HG03571 (cell line): ENCODE results near the gene IL17RA.
"Not testable (repeated sequence)": the region's sequence is repeated elsewhere in the genome, so short reads cannot be mapped to it uniquely, and the experiment has no call there.

Experiments used
- ATAC-seq: cut with Tn5 transposase; IDR thresholded peaks from one replicate; pipeline ENCODE4 v1.9.1; 2021; ENCODE audit not compliant: unreplicated experiment

Gene IL17RA

GRCh38 chr22:17118342-17118741 is 33.5 kb downstream of the IL17RA start:
- no peak for ATAC-seq

DNA sequence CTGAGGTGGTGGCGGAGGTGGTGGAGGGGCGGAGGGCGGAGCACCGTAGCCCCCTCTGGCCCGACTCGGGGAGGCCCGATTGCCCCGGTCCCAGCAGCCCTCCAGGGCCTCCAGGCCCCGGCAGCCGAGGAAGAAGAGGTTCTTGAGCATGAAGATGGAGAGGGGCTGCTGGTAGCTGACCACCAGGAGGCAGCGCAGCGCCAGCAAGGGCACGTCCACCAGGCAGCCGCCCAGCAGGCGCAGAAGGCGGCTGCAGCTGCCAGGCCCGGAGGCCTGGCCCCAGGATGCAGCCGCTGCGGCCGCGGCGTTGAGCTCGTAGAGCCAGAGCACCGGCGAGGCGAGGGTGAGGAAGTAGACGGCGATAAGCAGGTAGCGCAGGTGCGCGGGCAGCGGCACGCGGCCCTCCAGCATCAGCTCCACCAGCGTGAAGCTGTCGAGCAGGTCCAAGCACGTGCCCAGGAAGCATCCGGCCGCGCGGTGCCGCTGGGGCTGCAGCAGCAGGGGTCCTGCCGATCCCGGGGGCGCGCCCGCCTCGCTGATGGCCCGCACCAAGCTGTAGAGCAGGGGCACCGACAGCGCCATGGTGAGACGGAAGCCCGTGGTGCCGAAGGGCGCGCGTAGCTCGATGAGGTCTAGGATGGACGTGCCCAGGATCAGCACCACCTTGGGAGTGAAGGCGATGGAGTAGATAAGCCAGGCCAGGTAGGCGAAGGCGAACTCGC is 34.8 kb downstream of the IL17RA start:
- ATAC-seq = no peak

DNA sequence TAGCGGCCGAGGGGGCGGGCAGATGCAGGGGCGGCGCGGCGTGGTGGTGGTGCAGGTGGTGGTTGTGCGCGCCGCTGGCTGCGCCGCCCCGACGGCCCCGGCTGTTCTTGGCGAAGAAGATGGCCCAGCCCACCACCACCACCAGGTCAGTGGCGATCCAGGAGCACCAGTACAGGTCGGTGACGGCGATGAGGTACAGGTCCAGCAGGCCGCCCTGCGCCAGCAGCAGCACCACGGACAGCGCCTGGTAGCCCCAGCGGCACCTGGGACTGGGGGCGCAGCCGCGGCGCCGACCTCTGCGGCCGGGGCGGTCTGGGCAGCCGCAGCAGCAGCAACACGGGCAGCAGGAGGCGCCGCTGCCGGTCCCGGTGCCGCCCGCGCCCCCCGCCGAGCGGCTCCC is 35.5 kb downstream of the IL17RA start:
- no peak for ATAC-seq

- ATAC-seq = no peak
These were observed 36.0 kb downstream of the IL17RA start for GRCh38 chr22:17120711-17121232.

GRCh38 chr22:17121233-17122195 is 36.7 kb downstream of the IL17RA start, which contains the start of gene TMEM121B:
Gene TMEM121B, minus strand, starts transcription at chr22:17121360. Its CDS starts 233 bp downstream, at chr22:17121127.
- no peak for ATAC-seq

DNA sequence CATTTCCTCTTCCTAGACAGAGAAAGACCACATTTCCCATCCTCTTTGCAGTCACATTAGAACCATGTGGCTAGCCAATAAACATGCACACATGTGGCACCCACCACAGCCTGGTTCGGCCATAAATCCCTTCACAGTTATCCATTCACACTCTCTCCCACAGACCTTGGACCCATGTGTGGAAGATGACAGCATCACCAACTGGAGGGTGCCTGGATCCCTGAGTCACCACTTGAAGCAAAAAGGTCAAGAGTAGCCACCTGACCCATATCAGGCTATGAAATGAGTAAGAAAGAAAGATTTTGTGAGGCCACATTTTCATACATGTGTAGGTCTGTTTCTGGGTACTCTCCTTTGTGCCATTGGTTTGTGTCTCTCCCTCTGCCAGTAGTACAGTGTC is 45.4 kb downstream of the IL17RA start:
- ATAC-seq = no peak

- ATAC-seq = no peak
These were observed 46.9 kb downstream of the IL17RA start for GRCh38 chr22:17131686-17132085.

- ATAC-seq = no peak
These were observed 47.3 kb downstream of the IL17RA start for GRCh38 chr22:17132112-17132511.

- ATAC-seq = no peak
These were observed 48.3 kb downstream of the IL17RA start for GRCh38 chr22:17133137-17133536.

- ATAC-seq = no peak
These were observed 50.5 kb downstream of the IL17RA start for GRCh38 chr22:17135153-17135760.

DNA sequence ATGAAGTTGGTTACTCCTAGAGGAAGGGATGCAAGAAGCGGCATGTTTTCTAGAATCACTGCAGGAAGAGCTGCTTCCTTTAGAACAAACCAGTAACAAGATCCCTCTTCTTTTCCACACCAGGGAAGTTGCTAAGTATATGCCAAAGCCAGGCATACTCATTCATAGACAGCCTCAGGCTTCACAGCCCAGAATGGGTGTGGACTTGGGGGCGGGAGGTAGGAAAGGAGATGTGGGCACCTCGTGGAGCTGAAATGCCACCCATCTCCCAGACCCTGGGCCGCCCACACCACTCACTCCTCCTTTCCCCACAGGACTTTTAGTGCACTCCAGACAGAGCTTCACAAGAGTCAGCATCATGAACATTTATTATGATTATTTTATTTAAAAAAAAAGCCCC is 52.4 kb downstream of the IL17RA start:
- no peak for ATAC-seq

DNA sequence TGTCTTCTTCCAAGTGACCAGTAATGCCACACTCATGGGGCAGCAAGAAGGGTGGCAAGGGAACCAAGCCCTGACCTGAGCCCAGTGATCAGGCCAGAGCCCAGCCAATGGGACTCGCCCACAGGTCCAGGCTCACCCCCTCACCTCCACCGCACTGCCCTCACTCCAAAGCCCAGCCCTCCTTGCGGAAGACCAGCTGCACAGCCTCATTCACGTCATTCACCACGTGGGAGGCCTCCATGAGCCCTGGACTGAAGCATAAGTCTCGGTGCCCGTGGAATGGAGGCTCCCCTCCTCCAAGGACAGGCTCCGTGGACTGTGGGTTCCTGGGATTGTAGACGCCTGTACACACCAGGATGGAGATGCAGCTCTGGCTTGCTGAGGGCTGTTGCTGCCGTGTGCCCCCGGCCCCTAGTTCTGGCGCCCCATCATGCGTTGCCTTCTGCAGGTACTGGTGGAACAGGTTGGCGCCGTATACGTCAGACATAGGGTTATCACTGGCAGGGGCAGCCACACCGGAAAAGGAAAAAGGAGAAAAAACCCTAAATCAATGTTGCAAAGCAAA is 53.1 kb downstream of the IL17RA start:
- ATAC-seq = no peak

DNA sequence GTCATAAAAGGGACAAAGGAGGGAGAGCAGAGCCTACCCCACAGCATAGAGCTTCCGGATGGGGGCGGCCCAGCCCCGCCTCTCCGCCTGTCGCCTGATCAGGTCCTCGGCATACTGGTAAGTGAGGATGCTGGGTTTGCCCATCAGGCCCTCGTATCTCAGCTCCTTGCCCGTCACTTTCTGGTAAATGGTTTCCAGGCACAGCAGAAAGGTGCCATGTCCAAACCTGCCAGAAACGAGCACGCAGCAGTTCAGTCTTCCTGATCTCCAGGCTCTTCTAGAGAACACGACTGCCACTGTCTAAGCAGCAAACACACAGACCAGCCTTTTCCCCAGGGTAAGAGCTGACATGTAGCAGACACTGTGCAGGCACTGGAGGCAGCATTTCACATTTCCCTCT is 53.7 kb downstream of the IL17RA start:
- no peak for ATAC-seq

GRCh38 chr22:17140022-17140421 is 55.2 kb downstream of the IL17RA start:
- ATAC-seq = no peak

DNA sequence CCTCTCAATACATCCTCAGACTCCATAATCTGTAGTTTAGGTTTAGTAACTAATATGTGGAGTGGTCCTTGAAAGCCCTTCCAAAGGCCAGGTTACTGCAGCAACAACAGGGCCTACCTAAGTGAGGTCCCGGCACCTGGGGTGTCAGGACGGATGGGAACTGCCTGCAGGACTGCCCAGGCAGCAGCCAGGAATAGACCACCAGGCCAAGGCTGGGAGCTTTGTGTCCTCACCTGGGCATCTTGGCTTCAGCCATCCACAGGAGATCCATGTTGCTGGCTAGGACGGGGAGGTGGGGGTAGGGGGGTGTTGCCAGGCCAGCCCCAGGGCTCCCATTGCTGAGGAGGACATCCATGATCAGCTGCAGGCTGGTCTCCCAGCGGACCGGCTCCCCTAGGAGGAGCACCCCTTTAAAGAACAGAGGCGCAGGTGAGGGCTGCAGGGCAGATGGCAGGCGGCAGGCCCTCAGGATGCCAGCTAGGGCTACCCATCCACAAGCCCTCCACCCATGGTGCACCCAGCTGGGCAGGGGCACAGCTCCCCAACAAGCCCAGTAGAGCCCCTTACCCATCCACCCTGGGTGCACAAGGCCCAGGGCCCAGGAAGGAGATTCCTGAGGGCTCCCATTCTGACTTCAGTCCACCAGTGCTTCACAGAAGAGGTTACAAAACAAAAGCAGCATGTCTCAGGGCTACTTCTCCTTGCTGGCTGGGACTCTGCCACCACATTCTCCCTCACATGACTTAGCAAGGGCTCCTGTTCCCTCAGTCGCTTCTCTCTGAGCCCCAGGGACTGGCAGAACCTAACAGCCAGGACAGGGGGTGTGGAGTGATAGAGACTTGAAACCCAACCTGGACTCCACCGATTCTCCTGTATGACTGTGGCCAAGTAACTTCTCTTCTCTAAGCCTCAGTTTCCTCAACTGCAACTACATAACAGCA is 56.3 kb downstream of the IL17RA start:
- ATAC-seq = no peak

- no peak for ATAC-seq
These were observed 58.3 kb downstream of the IL17RA start for GRCh38 chr22:17143101-17143500.

GRCh38 chr22:17143826-17144225 is 59.0 kb downstream of the IL17RA start:
- ATAC-seq = no peak

GRCh38 chr22:17145021-17145680 is 60.4 kb downstream of the IL17RA start:
- no peak for ATAC-seq

DNA sequence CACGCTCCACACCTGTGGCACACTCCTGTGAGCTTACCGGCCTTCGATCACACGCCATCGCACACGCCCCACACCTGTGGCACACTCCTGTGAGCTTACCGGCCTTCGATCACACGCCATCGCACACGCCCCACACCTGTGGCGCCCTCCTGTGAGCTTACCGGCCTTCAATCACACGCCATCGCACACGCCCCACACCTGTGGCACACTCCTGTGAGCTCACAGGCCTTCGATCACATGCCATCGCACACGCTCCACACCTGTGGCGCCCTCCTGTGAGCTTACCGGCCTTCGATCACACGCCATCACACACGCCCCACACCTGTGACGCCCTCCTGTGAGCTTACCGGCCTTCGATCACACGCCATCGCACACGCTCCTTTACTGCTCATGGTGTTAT is 62.7 kb downstream of the IL17RA start:
- ATAC-seq = not testable (repeated sequence)
